ENCODE data around the gene TMEM80.

TMEM80 gene

GRCh38 chr11:720642-721246, 25.1 kb downstream of the TMEM80 start:
- TF ChIP-seq CSDC2 (CRISPR knock-in tag; IDR thresholded peaks at IDR 0.05) (no peak), GLIS3 (CRISPR knock-in tag; IDR thresholded peaks at IDR 0.05) (no peak), CREB5 (CRISPR knock-in tag; IDR thresholded peaks at IDR 0.05; ENCODE audit: low read depth) (no peak)
- peak; percentile 25 for ATAC-seq

- ATAC-seq: no peak
- TF ChIP-seq ESRRG (CRISPR knock-in tag; IDR thresholded peaks at IDR 0.05) (no peak), TCF4 (CRISPR knock-in tag; IDR thresholded peaks at IDR 0.05; ENCODE audit: borderline replicate concordance) (no peak), TSHZ2 (CRISPR knock-in tag; IDR thresholded peaks at IDR 0.05) (no peak), POU6F1 (CRISPR knock-in tag; IDR thresholded peaks at IDR 0.05; ENCODE audit: borderline replicate concordance, low read depth) (no peak), ISL1 (CRISPR knock-in tag; IDR thresholded peaks at IDR 0.05) (no peak), CREB5 (CRISPR knock-in tag; IDR thresholded peaks at IDR 0.05; ENCODE audit: low read depth) (no peak), SNAI2 (CRISPR knock-in tag; IDR thresholded peaks at IDR 0.05) (no peak), TOX (CRISPR knock-in tag; IDR thresholded peaks at IDR 0.05; ENCODE audit: borderline replicate concordance) (no peak), CSRNP3 (CRISPR knock-in tag; IDR thresholded peaks at IDR 0.05) (no peak), ZNF70 (CRISPR knock-in tag; IDR thresholded peaks at IDR 0.05) (no peak), RARB (CRISPR knock-in tag; IDR thresholded peaks at IDR 0.05) (no peak), ZNF8 (CRISPR knock-in tag; IDR thresholded peaks at IDR 0.05) (no peak)
Observed at GRCh38 chr11:721247-721740, 25.7 kb downstream of the TMEM80 start.

- no peak for TF ChIP-seq CSRNP3 (CRISPR knock-in tag; IDR thresholded peaks at IDR 0.05)
- TF ChIP-seq ESRRG (CRISPR knock-in tag; IDR thresholded peaks at IDR 0.05): no peak
- TF ChIP-seq ZNF8 (CRISPR knock-in tag; IDR thresholded peaks at IDR 0.05): no peak
- TF ChIP-seq GLIS3 (CRISPR knock-in tag; IDR thresholded peaks at IDR 0.05): no peak
- ATAC-seq: peak; percentile 18; the same call in 1 of the 3 replicates
Observed at GRCh38 chr11:721741-722345, 26.2 kb downstream of the TMEM80 start.

- TF ChIP-seq ZNF565 (CRISPR knock-in tag; conservative IDR thresholded peaks at IDR 0.05; ENCODE audit: low read depth): no peak
- TF ChIP-seq ZC3H10 (CRISPR knock-in tag; IDR thresholded peaks at IDR 0.05): no peak
- no peak for TF ChIP-seq OSR1 (CRISPR knock-in tag; IDR thresholded peaks at IDR 0.05)
- TF ChIP-seq TOX (CRISPR knock-in tag; IDR thresholded peaks at IDR 0.05; ENCODE audit: borderline replicate concordance): no peak
- TF ChIP-seq ISL1 (CRISPR knock-in tag; IDR thresholded peaks at IDR 0.05): no peak
- no peak for TF ChIP-seq CREB5 (CRISPR knock-in tag; IDR thresholded peaks at IDR 0.05; ENCODE audit: low read depth)
- no peak for TF ChIP-seq ESRRG (CRISPR knock-in tag; IDR thresholded peaks at IDR 0.05)
- no peak for TF ChIP-seq POU6F1 (CRISPR knock-in tag; IDR thresholded peaks at IDR 0.05; ENCODE audit: borderline replicate concordance, low read depth)
- no peak for TF ChIP-seq BACH2 (CRISPR knock-in tag; IDR thresholded peaks at IDR 0.05; ENCODE audit: borderline replicate concordance)
- no peak for TF ChIP-seq CSDC2 (CRISPR knock-in tag; IDR thresholded peaks at IDR 0.05)
- TF ChIP-seq RARB (CRISPR knock-in tag; IDR thresholded peaks at IDR 0.05): no peak
- TF ChIP-seq ARNTL (CRISPR knock-in tag; IDR thresholded peaks at IDR 0.05; ENCODE audit: borderline replicate concordance, low read depth): no peak
- ATAC-seq: no peak
Observed at GRCh38 chr11:722346-722811, 26.8 kb downstream of the TMEM80 start.
